Stimulated activated CD8-positive, alpha-beta memory T cell treated with anti-CD3 and anti-CD28 coated beads, Interleukin-7, amount 100 ng/mL, for 24 hours (primary cell): ENCODE measurements around the gene PXN.
"Not testable (repeated sequence)": the region's sequence is repeated elsewhere in the genome, so short reads cannot be mapped to it uniquely, and the experiment has no call there.

ENCODE experiments used
- DNase-seq: peaks from one replicate; pipeline ENCODE4 v3.0.0-alpha.2; 2020; ENCODE audit warnings: low read depth

The PXN gene

GRCh38 chr12:120241561-120242274 lies 23.8 kb downstream of the PXN start:
- no peak for DNase-seq

GRCh38 chr12:120240495-120240833 lies 25.1 kb downstream of the PXN start:
- no peak for DNase-seq

- no peak for DNase-seq
Measured at GRCh38 chr12:120239776-120240494, 25.6 kb downstream of the PXN start.

GRCh38 chr12:120238839-120239445 lies 26.6 kb downstream of the PXN start:
- DNase-seq = no peak

- no peak for DNase-seq
Measured at GRCh38 chr12:120238217-120238616, 27.3 kb downstream of the PXN start.

GRCh38 chr12:120237360-120238171 lies 28.0 kb downstream of the PXN start:
- no peak for DNase-seq

- DNase-seq = not testable (repeated sequence)
Measured at GRCh38 chr12:120236809-120237208, 28.7 kb downstream of the PXN start.

- DNase-seq = no peak
Measured at GRCh38 chr12:120235369-120236323, 29.9 kb downstream of the PXN start.

- no peak for DNase-seq
Measured at GRCh38 chr12:120234643-120235368, 30.7 kb downstream of the PXN start.

- DNase-seq = peak; percentile 60
Measured at GRCh38 chr12:120231316-120232011, 34.1 kb downstream of the PXN start.

- DNase-seq = no peak
Measured at GRCh38 chr12:120230974-120231315, 34.6 kb downstream of the PXN start.

- no peak for DNase-seq
Measured at GRCh38 chr12:120230326-120230973, 35.1 kb downstream of the PXN start.

- no peak for DNase-seq
Measured at GRCh38 chr12:120229487-120230325, 35.8 kb downstream of the PXN start.

- DNase-seq = no peak
Measured at GRCh38 chr12:120229071-120229486, 36.5 kb downstream of the PXN start.

GRCh38 chr12:120228291-120229070 lies 37.0 kb downstream of the PXN start:
- DNase-seq = peak; percentile 83

- DNase-seq = no peak
Measured at GRCh38 chr12:120228041-120228290, 37.6 kb downstream of the PXN start.

GRCh38 chr12:120227233-120228040 lies 38.1 kb downstream of the PXN start:
- DNase-seq = no peak
